ENCODE data around the gene ACOX3. TPM values are rescaled to one million over a fixed set of nuclear protein-coding genes. Genes with fewer than 3 reads are reported as not detected.

Gene ACOX3
- total and polyA plus RNA-seq, 9 of the 15 experiments (the other 6 are each of a cell fraction or from before 2014, with no cell fraction given), result 0.68 to 7.3 (median 3.7) TPM

- TF ChIP-seq ZNF609 (CRISPR knock-in tag; IDR thresholded peaks at IDR 0.05; ENCODE audit: borderline replicate concordance) (no peak), E2F3 (CRISPR knock-in tag; IDR thresholded peaks at IDR 0.05) (no peak), PURB (CRISPR knock-in tag; IDR thresholded peaks at IDR 0.05; ENCODE audit: low read depth) (no peak), MAFF (IDR thresholded peaks at IDR 0.05; ENCODE audit: low read length) (peak; percentile 90), NFE2L1 (tag; IDR thresholded peaks at IDR 0.05; ENCODE audit: borderline replicate concordance, low read depth) (peak; percentile 94), L3MBTL2 (IDR thresholded peaks at IDR 0.05) (peak; percentile 86), ZNF165 (CRISPR knock-in tag; IDR thresholded peaks at IDR 0.05; ENCODE audit: borderline replicate concordance) (no peak), SNIP1 (IDR thresholded peaks at IDR 0.05; ENCODE audit: low read depth) (no peak), POLR2A (conservative IDR thresholded peaks at IDR 0.05) (no peak), HNRNPL (IDR thresholded peaks at IDR 0.05; ENCODE audit: low read depth, low read length) (no peak), ZC3H8 (IDR thresholded peaks at IDR 0.05) (no peak), KDM2B (CRISPR knock-in tag; IDR thresholded peaks at IDR 0.05) (no peak), TEAD1 (CRISPR knock-in tag; IDR thresholded peaks at IDR 0.05) (no peak), ZNF12 (CRISPR knock-in tag; IDR thresholded peaks at IDR 0.05) (no peak), SOX6 (IDR thresholded peaks at IDR 0.05) (no peak), ARID1B (IDR thresholded peaks at IDR 0.05) (peak; percentile 47; the same call in 1 of the 2 replicates), ZNF707 (CRISPR knock-in tag; conservative IDR thresholded peaks at IDR 0.05) (no peak), KLF6 (CRISPR knock-in tag; IDR thresholded peaks at IDR 0.05; ENCODE audit: borderline replicate concordance) (no peak), E2F1 (CRISPR knock-in tag; IDR thresholded peaks at IDR 0.05) (no peak), ARHGAP35 (IDR thresholded peaks at IDR 0.05; ENCODE audit: partially characterized antibody) (no peak)
- TF ChIP-seq, protein P1, sequence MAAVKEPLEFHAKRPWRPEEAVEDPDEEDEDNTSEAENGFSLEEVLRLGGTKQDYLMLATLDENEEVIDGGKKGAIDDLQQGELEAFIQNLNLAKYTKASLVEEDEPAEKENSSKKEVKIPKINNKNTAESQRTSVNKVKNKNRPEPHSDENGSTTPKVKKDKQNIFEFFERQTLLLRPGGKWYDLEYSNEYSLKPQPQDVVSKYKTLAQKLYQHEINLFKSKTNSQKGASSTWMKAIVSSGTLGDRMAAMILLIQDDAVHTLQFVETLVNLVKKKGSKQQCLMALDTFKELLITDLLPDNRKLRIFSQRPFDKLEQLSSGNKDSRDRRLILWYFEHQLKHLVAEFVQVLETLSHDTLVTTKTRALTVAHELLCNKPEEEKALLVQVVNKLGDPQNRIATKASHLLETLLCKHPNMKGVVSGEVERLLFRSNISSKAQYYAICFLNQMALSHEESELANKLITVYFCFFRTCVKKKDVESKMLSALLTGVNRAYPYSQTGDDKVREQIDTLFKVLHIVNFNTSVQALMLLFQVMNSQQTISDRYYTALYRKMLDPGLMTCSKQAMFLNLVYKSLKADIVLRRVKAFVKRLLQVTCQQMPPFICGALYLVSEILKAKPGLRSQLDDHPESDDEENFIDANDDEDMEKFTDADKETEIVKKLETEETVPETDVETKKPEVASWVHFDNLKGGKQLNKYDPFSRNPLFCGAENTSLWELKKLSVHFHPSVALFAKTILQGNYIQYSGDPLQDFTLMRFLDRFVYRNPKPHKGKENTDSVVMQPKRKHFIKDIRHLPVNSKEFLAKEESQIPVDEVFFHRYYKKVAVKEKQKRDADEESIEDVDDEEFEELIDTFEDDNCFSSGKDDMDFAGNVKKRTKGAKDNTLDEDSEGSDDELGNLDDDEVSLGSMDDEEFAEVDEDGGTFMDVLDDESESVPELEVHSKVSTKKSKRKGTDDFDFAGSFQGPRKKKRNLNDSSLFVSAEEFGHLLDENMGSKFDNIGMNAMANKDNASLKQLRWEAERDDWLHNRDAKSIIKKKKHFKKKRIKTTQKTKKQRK (IDR thresholded peaks at IDR 0.05; ENCODE audit: borderline replicate concordance, low read depth, low read length), result no peak
These were observed 21.1 kb downstream of the ACOX3 start (continued) for GRCh38 chr4:8419222-8420041.

Measured in K562 (cell line).